K562 (cell line): Measurements from ENCODE around the gene PPP3CB. TPM values are rescaled to one million over a fixed set of nuclear protein-coding genes. Genes with fewer than 3 reads are reported as not detected.

Experiments
- ATAC-seq: fragments of 200-7000 bp; cut with Tn5 transposase; 3 replicates; pipeline ENCODE4 v1.9.1; 2020; ENCODE audit warnings: moderate library complexity
- BruUV-seq: library from RNA; stranded (reverse); fragments of 400-500 nt; replicated peaks from 2 replicates; lab custom pipeline; 2021; lab: Mats Ljungman, UMichigan
- CTCF ChIA-PET: fragments of 300-600 bp; formaldehyde crosslinking; extraction: SDS; loops from one replicate; lab custom pipeline; 2021; ENCODE audit warnings: low intra/inter-chr PET ratio; lab: Yijun Ruan, JAX
- POLR2A ChIA-PET: fragments of 300-600, 350-650 bp; sonication (Branson Sonifier 250); formaldehyde crosslinking; extraction: SDS; loops from one replicate; lab custom pipeline; 2021; ENCODE audit warnings: antibody characterized with exemption, inconsistent platforms; lab: Yijun Ruan, JAX
- DNase-seq, 4 experiments: peaks; one replicate each; pipeline versions ENCODE4 v3.0.0 to v3.0.0-alpha.2; 2011 to 2018; ENCODE audit warnings: low spot score in 3 of 4, mixed read lengths in 3 of 4; ENCODE audit errors: extremely low read depth in 1 of 4
- FAIRE-seq: peaks from 2 replicates; lab custom pipeline; 2011; peaks lifted over from hg19 to GRCh38; lab: Jason Lieb, UNC
- H2AFZ ChIP-seq: 2 replicates; pipeline ENCODE4 v1.6.0; 2011; ENCODE audit warnings: low read depth, low read length, control low read depth, inconsistent platforms
- H3K27ac ChIP-seq: fragments of 200-600 bp; 3 replicates; pipeline ENCODE4 v1.8.0; 2011; ENCODE audit warnings: low read depth, mild to moderate bottlenecking, control low read depth, inconsistent platforms, low read length, moderate library complexity, mixed read lengths; ENCODE audit errors: extremely low read depth
- H3K27me3 ChIP-seq, 2 experiments: fragments of 300-600 bp in 1 of 2; 2 replicates in 1 of 2; 3 replicates in 1 of 2; pipeline versions ENCODE4 v1.6.0 to v1.8.0; 2011; ENCODE audit warnings: inconsistent platforms in 2 of 2, low read length in 2 of 2, mild to moderate bottlenecking in 1 of 2, mixed read lengths in 1 of 2, moderate library complexity in 1 of 2; ENCODE audit not compliant: control insufficient read depth in 2 of 2, insufficient read depth in 2 of 2
- H3K36me3 ChIP-seq: fragments of 300-600 bp; 3 replicates; pipeline ENCODE4 v1.8.0; 2011; ENCODE audit warnings: mild to moderate bottlenecking, low read length, inconsistent platforms; ENCODE audit not compliant: control insufficient read depth, insufficient read depth
- H3K4me1 ChIP-seq, 2 experiments: fragments of 200-600 bp in 1 of 2; replicated peaks in 1 of 2; 2 replicates in 1 of 2; 3 replicates in 1 of 2; pipeline versions ENCODE4 v1.5.1 to v1.8.0; 2011; ENCODE audit warnings: inconsistent platforms in 2 of 2, low read length in 2 of 2, mild to moderate bottlenecking in 1 of 2, mixed read lengths in 1 of 2, moderate library complexity in 1 of 2; ENCODE audit not compliant: control insufficient read depth in 2 of 2, insufficient read depth in 2 of 2
- H3K4me2 ChIP-seq: 2 replicates; pipeline ENCODE4 v1.6.1; 2011; ENCODE audit warnings: low read length, control low read depth, inconsistent platforms, mixed read lengths; ENCODE audit not compliant: insufficient read depth
- H3K4me3 ChIP-seq: fragments of 200-600 bp; sonication (generic), shearing (Covaris generic); 2 replicates; pipeline ENCODE4 v1.5.1; 2016; ENCODE audit warnings: control low read depth, inconsistent platforms
- H3K79me2 ChIP-seq: fragments of 200-600 bp; 3 replicates; pipeline ENCODE4 v1.8.0; 2011; ENCODE audit warnings: low read length, inconsistent platforms; ENCODE audit not compliant: control insufficient read depth, insufficient read depth
- H3K9ac ChIP-seq, 2 experiments: 2 replicates each; pipeline versions ENCODE4 v1.6.0 to v1.6.1; 2011; ENCODE audit warnings: low read depth in 2 of 2, low read length in 2 of 2, control low read depth in 1 of 2, inconsistent platforms in 1 of 2, mild to moderate bottlenecking in 1 of 2, mixed read lengths in 1 of 2; ENCODE audit not compliant: insufficient read depth in 1 of 2
- H3K9me1 ChIP-seq: one replicate; pipeline ENCODE4 v1.6.0; 2011; ENCODE audit warnings: inconsistent platforms, mild to moderate bottlenecking, low read length, moderate library complexity; ENCODE audit not compliant: control insufficient read depth, insufficient read depth
- H3K9me3 ChIP-seq: replicated peaks from 2 replicates; pipeline ENCODE4 v1.5.1; 2011; ENCODE audit warnings: low read depth, low read length, inconsistent platforms; ENCODE audit not compliant: control insufficient read depth, insufficient read depth
- H4K20me1 ChIP-seq: replicated peaks from 2 replicates; pipeline ENCODE4 v1.6.1; 2011; ENCODE audit warnings: low read length, inconsistent platforms, mixed read lengths; ENCODE audit not compliant: control insufficient read depth, insufficient read depth
- BCOR ChIP-seq: fragments of 450-650 bp; IDR thresholded peaks from 2 replicates; pipeline ENCODE4 v1.6.1; 2016
- CBX1 ChIP-seq: sonication (generic); IDR thresholded peaks from 2 replicates; pipeline ENCODE4 v1.6.1; 2016; ENCODE audit warnings: antibody characterized with exemption, low read depth, mild to moderate bottlenecking
- IRF2 ChIP-seq: sonication (generic); formaldehyde crosslinking; IDR thresholded peaks from 2 replicates; pipeline ENCODE4 v1.8.1; 2022; ENCODE audit warnings: mild to moderate bottlenecking, missing genetic modification reagents
- MCM7 ChIP-seq, 2 experiments: fragments of 450-650 bp; IDR thresholded peaks; 2 replicates each; pipeline ENCODE4 v1.6.1; 2016 to 2018
- NFATC3 ChIP-seq: fragments of 450-650 bp; IDR thresholded peaks from 2 replicates; pipeline ENCODE4 v1.6.1; 2017; ENCODE audit warnings: mild to moderate bottlenecking
- OTX1 ChIP-seq: fragments of 450-650 bp; formaldehyde crosslinking; IDR thresholded peaks from 2 replicates; pipeline ENCODE4 v1.4.0; 2022; ENCODE audit warnings: mild to moderate bottlenecking
- RBM39 ChIP-seq: fragments of 200-400 bp; formaldehyde crosslinking; optimal IDR thresholded peaks from 2 replicates; pipeline ENCODE3; 2018; ENCODE audit warnings: low read depth, low read length
- SMAD2 ChIP-seq: fragments of 150-350 bp; IDR thresholded peaks from 2 replicates; pipeline ENCODE4 v1.6.1; 2014; ENCODE audit warnings: low read depth, mild to moderate bottlenecking, low read length
- TAL1 ChIP-seq: fragments of 450-650 bp; IDR thresholded peaks from 2 replicates; pipeline ENCODE4 v1.6.1; 2016; ENCODE audit warnings: mild to moderate bottlenecking
- TEAD1 ChIP-seq, 2 experiments: fragments of 450-650 bp in 1 of 2; sonication (generic) in 1 of 2; formaldehyde crosslinking; IDR thresholded peaks; 2 replicates each; pipeline versions ENCODE4 v1.4.0 to v1.8.0; 2020 to 2022; ENCODE audit warnings: mild to moderate bottlenecking in 2 of 2, missing genetic modification reagents in 1 of 2
- THAP7 ChIP-seq: fragments of 250-450 bp; sonication (Bioruptor Pico); IDR thresholded peaks from 2 replicates; pipeline ENCODE4 v1.5.0; 2021
- ZBTB26 ChIP-seq: fragments of 450-650 bp; formaldehyde crosslinking; IDR thresholded peaks from 2 replicates; pipeline ENCODE4 v1.4.0; 2022; ENCODE audit warnings: missing genetic modification characterization
- ZNF384 ChIP-seq: IDR thresholded peaks from 2 replicates; pipeline ENCODE4 v1.6.1; 2012; ENCODE audit warnings: low read depth, low read length, improper control_type of control experiment
- ZNF696 ChIP-seq: fragments of 250-450 bp; sonication (Bioruptor Pico); conservative IDR thresholded peaks from 2 replicates; pipeline ENCODE4 v1.4.0; 2020; ENCODE audit warnings: mild to moderate bottlenecking, moderate library complexity
- WGBS: fragments of 100-300 bp; shearing (Covaris generic); methylation state at CpG from one replicate; pipeline ENCODE4 v1.1.6; 2016; ENCODE audit warnings: low coverage, mixed read lengths; ENCODE audit not compliant: insufficient coverage; ENCODE audit errors: missing lambda C conversion rate; 5-methylcytosine and 5-hydroxymethylcytosine counted together
- in situ Hi-C: fragments of 300-500 bp; cut with MboI; formaldehyde crosslinking; loops from 4 replicates; pipeline ENCODE4 v1.15.0; 2018; ENCODE audit warnings: inconsistent platforms, mixed read lengths
- intact Hi-C: fragments of 100-400 bp; cut with micrococcal nuclease; formaldehyde crosslinking; loops from 2 replicates; pipeline ENCODE4 v1.14.2; 2022
- polyA plus RNA-seq, 8 experiments: library from polyadenylated mRNA; depleted of rRNA in 4 of 8; stranded (reverse) in 5 of 8; unstranded in 3 of 8; fragments of >200 nt; fragmentation: Nextera tagmentation in 2 of 8; fragmentation: Illumina TruSeq in 1 of 8; extraction: Ambion mirVana in 2 of 8; extraction: Trizol in 1 of 8; gene quantifications; 2 replicates each; pipeline versions ENCODE4 v1.2.1 to v1.2.3, GENCODE V29; 2011 to 2014; ENCODE audit warnings: inconsistent platforms in 1 of 8, missing spikeins in 1 of 8
- total RNA-seq, 7 experiments: library from RNA; depleted of rRNA in 6 of 7; stranded (reverse); fragments of >200 nt in 6 of 7; fragmentation: Illumina TruSeq in 2 of 7; extraction: Trizol in 2 of 7; gene quantifications; 2 replicates each; pipeline versions ENCODE4 v1.2.1 to v1.2.3, GENCODE V29; 2011 to 2021; ENCODE audit warnings: low replicate concordance in 1 of 7
- TF ChIP-seq, protein P1 (sequence below): fragments of 450-650 bp; formaldehyde crosslinking; IDR thresholded peaks from 2 replicates; pipeline ENCODE4 v1.4.0; 2020; ENCODE audit warnings: mild to moderate bottlenecking, moderate library complexity
- TF ChIP-seq, protein P2 (sequence below): fragments of 450-650 bp; formaldehyde crosslinking; IDR thresholded peaks from 2 replicates; pipeline ENCODE4 v1.4.0; 2022; ENCODE audit warnings: mild to moderate bottlenecking, moderate library complexity
- TF ChIP-seq, protein P3 (sequence below): fragments of 250-450 bp; sonication (Bioruptor Pico); IDR thresholded peaks from 2 replicates; pipeline ENCODE4 v1.4.0; 2020; ENCODE audit warnings: mild to moderate bottlenecking, moderate library complexity, borderline replicate concordance

Gene PPP3CB
- total and polyA plus RNA-seq, 9 of the 15 experiments (the other 6 are each of a cell fraction or from before 2014, with no cell fraction given) = 9.6 to 27.6 (median 17.8) TPM

- TF ChIP-seq TAL1 (no peak), TEAD1 (CRISPR knock-in tag; IDR thresholded peaks at IDR 0.05) (no peak), MCM7 (IDR thresholded peaks at IDR 0.05) (no peak), ZBTB26 (CRISPR knock-in tag) (no peak), BCOR (no peak), RBM39 (no peak)
Observed at GRCh38 chr10:73480158-73480557, 15.7 kb downstream of the PPP3CB start (continued).

- ChIA-PET POLR2A (interaction anchor here (1.0 kb wide), 1 partner anchor 17 kb away, joined by 4 read pairs; the partner anchor contains the start of gene PPP3CB), CTCF (no interaction called here)
- Histone ChIP-seq H3K79me2 (peaks cover 7% of the 10 kb centered on the region; the same call in 1 of the 3 replicates), H3K27me3 (no peaks in the 10 kb centered on the region), H4K20me1 (no peaks in the 10 kb centered on the region), H3K36me3 (peaks cover 53% of the 10 kb centered on the region), H3K4me1 (no peaks in the 10 kb centered on the region), H3K9me3 (no peaks in the 10 kb centered on the region), H2AFZ (no peak overlapping the region), H3K9me1 (no peaks in the 10 kb centered on the region), H3K9ac (no peak overlapping the region), H3K4me3 (no peak overlapping the region), H3K27ac (no peak overlapping the region), H3K4me2 (no peak overlapping the region)
- in situ Hi-C loops = no loop called here
- no peak for DNase-seq
- peak; percentile 52 for FAIRE-seq
- no TSS peak for BruUV-seq
- intact Hi-C loops = no loop called here
- 53% methylated on average over 3 of the region's 3 CpGs for WGBS
- ATAC-seq = no peak
- TF ChIP-seq, protein P1, sequence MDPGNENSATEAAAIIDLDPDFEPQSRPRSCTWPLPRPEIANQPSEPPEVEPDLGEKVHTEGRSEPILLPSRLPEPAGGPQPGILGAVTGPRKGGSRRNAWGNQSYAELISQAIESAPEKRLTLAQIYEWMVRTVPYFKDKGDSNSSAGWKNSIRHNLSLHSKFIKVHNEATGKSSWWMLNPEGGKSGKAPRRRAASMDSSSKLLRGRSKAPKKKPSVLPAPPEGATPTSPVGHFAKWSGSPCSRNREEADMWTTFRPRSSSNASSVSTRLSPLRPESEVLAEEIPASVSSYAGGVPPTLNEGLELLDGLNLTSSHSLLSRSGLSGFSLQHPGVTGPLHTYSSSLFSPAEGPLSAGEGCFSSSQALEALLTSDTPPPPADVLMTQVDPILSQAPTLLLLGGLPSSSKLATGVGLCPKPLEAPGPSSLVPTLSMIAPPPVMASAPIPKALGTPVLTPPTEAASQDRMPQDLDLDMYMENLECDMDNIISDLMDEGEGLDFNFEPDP = no peak
- TF ChIP-seq, protein P2, sequence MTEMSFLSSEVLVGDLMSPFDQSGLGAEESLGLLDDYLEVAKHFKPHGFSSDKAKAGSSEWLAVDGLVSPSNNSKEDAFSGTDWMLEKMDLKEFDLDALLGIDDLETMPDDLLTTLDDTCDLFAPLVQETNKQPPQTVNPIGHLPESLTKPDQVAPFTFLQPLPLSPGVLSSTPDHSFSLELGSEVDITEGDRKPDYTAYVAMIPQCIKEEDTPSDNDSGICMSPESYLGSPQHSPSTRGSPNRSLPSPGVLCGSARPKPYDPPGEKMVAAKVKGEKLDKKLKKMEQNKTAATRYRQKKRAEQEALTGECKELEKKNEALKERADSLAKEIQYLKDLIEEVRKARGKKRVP (CRISPR knock-in tag) = no peak
- TF ChIP-seq ZNF696 (CRISPR knock-in tag) (no peak), THAP7 (no peak), ZNF384 (no peak), SMAD2 (no peak), NFATC3 (no peak), IRF2 (CRISPR knock-in tag) (no peak), CBX1 (no peak), OTX1 (CRISPR knock-in tag) (no peak)
- TF ChIP-seq, protein P3, sequence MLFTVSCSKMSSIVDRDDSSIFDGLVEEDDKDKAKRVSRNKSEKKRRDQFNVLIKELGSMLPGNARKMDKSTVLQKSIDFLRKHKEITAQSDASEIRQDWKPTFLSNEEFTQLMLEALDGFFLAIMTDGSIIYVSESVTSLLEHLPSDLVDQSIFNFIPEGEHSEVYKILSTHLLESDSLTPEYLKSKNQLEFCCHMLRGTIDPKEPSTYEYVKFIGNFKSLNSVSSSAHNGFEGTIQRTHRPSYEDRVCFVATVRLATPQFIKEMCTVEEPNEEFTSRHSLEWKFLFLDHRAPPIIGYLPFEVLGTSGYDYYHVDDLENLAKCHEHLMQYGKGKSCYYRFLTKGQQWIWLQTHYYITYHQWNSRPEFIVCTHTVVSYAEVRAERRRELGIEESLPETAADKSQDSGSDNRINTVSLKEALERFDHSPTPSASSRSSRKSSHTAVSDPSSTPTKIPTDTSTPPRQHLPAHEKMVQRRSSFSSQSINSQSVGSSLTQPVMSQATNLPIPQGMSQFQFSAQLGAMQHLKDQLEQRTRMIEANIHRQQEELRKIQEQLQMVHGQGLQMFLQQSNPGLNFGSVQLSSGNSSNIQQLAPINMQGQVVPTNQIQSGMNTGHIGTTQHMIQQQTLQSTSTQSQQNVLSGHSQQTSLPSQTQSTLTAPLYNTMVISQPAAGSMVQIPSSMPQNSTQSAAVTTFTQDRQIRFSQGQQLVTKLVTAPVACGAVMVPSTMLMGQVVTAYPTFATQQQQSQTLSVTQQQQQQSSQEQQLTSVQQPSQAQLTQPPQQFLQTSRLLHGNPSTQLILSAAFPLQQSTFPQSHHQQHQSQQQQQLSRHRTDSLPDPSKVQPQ = no peak
Observed at GRCh38 chr10:73478636-73479035, 17.2 kb downstream of the PPP3CB start.
